Gastrocnemius medialis (tissue), 4 donors: ENCODE measurements around the gene C9orf78. TPM values are rescaled to one million over a fixed set of nuclear protein-coding genes. Genes with fewer than 3 reads are reported as not detected.

Source experiments
- ATAC-seq, 2 donors: fragments of 150-250 bp; one replicate each; pipeline ENCODE4 v1.9.1; 2016
- DNase-seq, 2 donors: peaks; one replicate each; pipeline ENCODE4 v3.0.0-alpha.2; 2019
- H3K27ac ChIP-seq, 4 donors: fragments of 200-600 bp; sonication (generic); 1 replicate in 1 of 4; 2 replicates in 3 of 4; pipeline ENCODE4 v1.5.1; 2016 to 2018; ENCODE audit warnings: mild to moderate bottlenecking in 2 of 4, moderate library complexity in 1 of 4
- H3K27me3 ChIP-seq, 3 donors: fragments of 200-600 bp; sonication (generic) in 2 of 3; 1 replicate in 1 of 3; 2 replicates in 2 of 3; pipeline versions ENCODE4 v1.5.1 to v1.6.0; 2016 to 2019; ENCODE audit warnings: mild to moderate bottlenecking in 1 of 3, moderate library complexity in 1 of 3
- H3K36me3 ChIP-seq, 2 donors: fragments of 200-600 bp; sonication (generic) in 1 of 2; one replicate each; pipeline ENCODE4 v1.5.1; 2017 to 2018
- H3K4me1 ChIP-seq, 2 donors: fragments of 200-600 bp; sonication (generic) in 1 of 2; one replicate each; pipeline ENCODE4 v1.5.1; 2016 to 2017; ENCODE audit warnings: mild to moderate bottlenecking in 2 of 2
- H3K4me3 ChIP-seq, 4 donors: fragments of 200-600 bp; sonication (generic) in 3 of 4; 1 replicate in 1 of 4; 2 replicates in 3 of 4; pipeline ENCODE4 v1.5.1; 2016 to 2019; ENCODE audit warnings: mild to moderate bottlenecking in 2 of 4
- H3K9me3 ChIP-seq, 3 donors: fragments of 200-600 bp; sonication (generic) in 2 of 3; 1 replicate in 1 of 3; 2 replicates in 2 of 3; pipeline ENCODE4 v1.5.1; 2016 to 2019
- CTCF ChIP-seq, 5 experiments: fragments of 450-650 bp in 3 of 5; fragments of 200-600 bp in 2 of 5; sonication (generic) in 2 of 5; IDR thresholded peaks in 4 of 5; conservative IDR thresholded peaks in 1 of 5; 1 replicate in 4 of 5; 2 replicates in 1 of 5; pipeline ENCODE4 v1.5.1; 2016 to 2019; ENCODE audit warnings: antibody characterized with exemption in 5 of 5, mild to moderate bottlenecking in 3 of 5, moderate library complexity in 3 of 5
- POLR2A ChIP-seq, 2 donors: fragments of 450-650 bp; IDR thresholded peaks; one replicate each; pipeline ENCODE4 v1.6.1; 2017; ENCODE audit warnings: antibody characterized with exemption in 2 of 2, mild to moderate bottlenecking in 2 of 2, moderate library complexity in 2 of 2
- in situ Hi-C, 4 donors: fragments of 200-750 bp; cut with MboI; loops; one replicate each; pipeline versions ENCODE4 v1.15.0 to v1.8.0; 2017; ENCODE audit warnings: low sequenced_read_pairs in 4 of 4
- intact Hi-C: fragments of 100-400 bp; cut with DNase I; formaldehyde crosslinking; loops from one replicate; pipeline ENCODE4 v1.15.1; 2023; ENCODE audit warnings: low total_unique reads
- total RNA-seq, 4 donors: library from RNA; depleted of rRNA; stranded (reverse); fragments of >200 nt; gene quantifications; one replicate each; pipeline versions ENCODE4 v1.1.0 to v1.2.3, GENCODE V29; 2016

Gene C9orf78
- total RNA-seq, 4 donors from 2014 or later, result 82.3 to 108 (median 83.9) TPM

GRCh38 chr9:129848712-129849441 lies 13.8 kb upstream of the C9orf78 start:
- no peak for TF ChIP-seq POLR2A (IDR thresholded peaks at IDR 0.05)
- TF ChIP-seq CTCF (IDR thresholded peaks at IDR 0.05 in 4 of 5, conservative IDR thresholded peaks at IDR 0.05 in 1 of 5), result no peak
- no peaks in the 10 kb centered on the region for H3K27me3 ChIP-seq
- no peaks in the 10 kb centered on the region for H3K4me1 ChIP-seq
- no peaks in the 10 kb centered on the region for H3K9me3 ChIP-seq
- DNase-seq (no peak), ATAC-seq (no peak)
- no peak overlapping the region for H3K4me3 ChIP-seq
- peaks cover 0 to 39% of the 10 kb centered on the region in 2 donors for H3K36me3 ChIP-seq
- no peak overlapping the region for H3K27ac ChIP-seq
- intact Hi-C loops (no loop called here), in situ Hi-C loops (no loop called here)

- ATAC-seq (no peak), DNase-seq (no peak)
- Histone ChIP-seq H3K9me3 (no peaks in the 10 kb centered on the region), H3K27ac (no peak overlapping the region), H3K4me1 (no peaks in the 10 kb centered on the region), H3K36me3 (peaks cover 0 to 6% of the 10 kb centered on the region in 2 donors), H3K27me3 (no peaks in the 10 kb centered on the region), H3K4me3 (no peak overlapping the region)
- intact Hi-C loops, result no loop called here
- in situ Hi-C loops, result no loop called here
- no peak for TF ChIP-seq CTCF (IDR thresholded peaks at IDR 0.05 in 4 of 5, conservative IDR thresholded peaks at IDR 0.05 in 1 of 5)
- TF ChIP-seq POLR2A (IDR thresholded peaks at IDR 0.05), result no peak
Observed at GRCh38 chr9:129845373-129845772, 10.3 kb upstream of the C9orf78 start.

GRCh38 chr9:129841071-129841470 lies 6.0 kb upstream of the C9orf78 start:
- no peak for ATAC-seq
- in situ Hi-C loops, result no loop called here

GRCh38 chr9:129840034-129840433 lies 5.0 kb upstream of the C9orf78 start:
- Histone ChIP-seq H3K27ac (no peak overlapping the region), H3K9me3 (no peaks in the 10 kb centered on the region), H3K27me3 (no peaks in the 10 kb centered on the region), H3K36me3 (no peaks in the 10 kb centered on the region), H3K4me3 (no peak overlapping the region), H3K4me1 (peaks cover 15 to 16% of the 10 kb centered on the region in 2 donors)
- in situ Hi-C loops (no loop called here), intact Hi-C loops (no loop called here)
- DNase-seq, result no peak
- no peak for ATAC-seq
- no peak for TF ChIP-seq POLR2A (IDR thresholded peaks at IDR 0.05)
- TF ChIP-seq CTCF (IDR thresholded peaks at IDR 0.05 in 4 of 5, conservative IDR thresholded peaks at IDR 0.05 in 1 of 5), result no peak

More at GRCh38 chr9:129841071-129841470, 6.0 kb upstream of the C9orf78 start:
- Histone ChIP-seq H3K4me3 (no peak overlapping the region), H3K9me3 (no peaks in the 10 kb centered on the region), H3K4me1 (peaks cover 11 to 13% of the 10 kb centered on the region in 2 donors), H3K27me3 (no peaks in the 10 kb centered on the region), H3K27ac (no peak overlapping the region), H3K36me3 (no peaks in the 10 kb centered on the region)
- intact Hi-C loops, result no loop called here
- DNase-seq, result no peak
- TF ChIP-seq CTCF (IDR thresholded peaks at IDR 0.05 in 4 of 5, conservative IDR thresholded peaks at IDR 0.05 in 1 of 5) (no peak), POLR2A (IDR thresholded peaks at IDR 0.05) (no peak)
